IMR-90 (cell line): ENCODE results near the gene MEIOB. TPM values are rescaled to one million over a fixed set of nuclear protein-coding genes. Genes with fewer than 3 reads are reported as not detected.

Experiments used
- ATAC-seq: fragments of 200-7000 bp; cut with Tn5 transposase; 2 replicates; pipeline ENCODE4 v1.9.1; 2020; ENCODE audit warnings: low read depth, mild to moderate bottlenecking, moderate library complexity
- BruUV-seq: library from RNA; stranded (reverse); fragments of 400-500 nt; replicated peaks from 2 replicates; lab custom pipeline; 2021; lab: Mats Ljungman, UMichigan
- CTCF ChIA-PET: fragments of 300-600 bp; formaldehyde crosslinking; extraction: SDS; loops from one replicate; lab custom pipeline; 2021; ENCODE audit warnings: antibody characterized with exemption; lab: Yijun Ruan, JAX
- POLR2A ChIA-PET: fragments of 300-600 bp; sonication (Branson Sonifier 250); formaldehyde crosslinking; loops from one replicate; lab custom pipeline; 2022; ENCODE audit warnings: antibody characterized with exemption; ENCODE audit not compliant: unreplicated experiment; lab: Charles Lee
- DNase-seq: peaks from one replicate; pipeline ENCODE4 v3.0.0; 2013
- H2AFZ ChIP-seq: replicated peaks from 2 replicates; pipeline ENCODE3; 2013; ENCODE audit warnings: low read length, mild to moderate bottlenecking; ENCODE audit not compliant: poor library complexity
- H2AK5ac ChIP-seq: 2 replicates; pipeline ENCODE4 v1.6.1; 2013; ENCODE audit warnings: low read depth, low read length, inconsistent platforms
- H2AK9ac ChIP-seq: replicated peaks from 2 replicates; pipeline ENCODE3; 2013; ENCODE audit warnings: mild to moderate bottlenecking, low read depth, low read length, moderate library complexity; ENCODE audit not compliant: poor library complexity
- H2BK120ac ChIP-seq: 2 replicates; pipeline ENCODE4 v1.6.1; 2013; ENCODE audit warnings: low read depth, low read length, inconsistent platforms
- H2BK15ac ChIP-seq: 3 replicates; pipeline ENCODE4 v1.6.1; 2013; ENCODE audit warnings: low read depth, low read length, inconsistent platforms
- H2BK20ac ChIP-seq: 2 replicates; pipeline ENCODE4 v1.6.1; 2013; ENCODE audit warnings: low read depth, mild to moderate bottlenecking, inconsistent platforms, low read length, moderate library complexity
- H2BK5ac ChIP-seq: 2 replicates; pipeline ENCODE4 v1.6.1; 2013; ENCODE audit warnings: mild to moderate bottlenecking, low read depth, low read length, inconsistent platforms; ENCODE audit not compliant: poor library complexity, severe bottlenecking
- H3K14ac ChIP-seq: replicated peaks from 2 replicates; pipeline ENCODE4 v1.6.1; 2013; ENCODE audit warnings: low read depth, low read length, inconsistent platforms
- H3K18ac ChIP-seq: 2 replicates; pipeline ENCODE4 v1.6.1; 2013; ENCODE audit warnings: low read depth, low read length, control low read depth
- H3K23ac ChIP-seq: 2 replicates; pipeline ENCODE4 v1.6.1; 2013; ENCODE audit warnings: low read depth, low read length, inconsistent platforms
- H3K27ac ChIP-seq: 2 replicates; pipeline ENCODE4 v1.5.1; 2013; ENCODE audit warnings: mild to moderate bottlenecking, control low read depth, low read length; ENCODE audit not compliant: insufficient read depth
- H3K27me3 ChIP-seq: 2 replicates; pipeline ENCODE4 v1.6.1; 2013; ENCODE audit warnings: low read length; ENCODE audit not compliant: control insufficient read depth, insufficient read depth
- H3K36me3 ChIP-seq: 2 replicates; pipeline ENCODE4 v1.6.1; 2013; ENCODE audit warnings: low read length, mixed read lengths; ENCODE audit not compliant: control insufficient read depth, insufficient read depth
- H3K4ac ChIP-seq: 2 replicates; pipeline ENCODE4 v1.6.1; 2013; ENCODE audit warnings: low read depth, low read length, inconsistent platforms
- H3K4me1 ChIP-seq: 2 replicates; pipeline ENCODE4 v1.6.1; 2013; ENCODE audit warnings: low read length, mixed read lengths; ENCODE audit not compliant: control insufficient read depth, insufficient read depth
- H3K4me2 ChIP-seq: 2 replicates; pipeline ENCODE4 v1.6.1; 2013; ENCODE audit warnings: low read depth, mild to moderate bottlenecking, control low read depth, low read length, moderate library complexity
- H3K4me3 ChIP-seq: 2 replicates; pipeline ENCODE4 v1.5.1; 2013; ENCODE audit warnings: low read depth, mild to moderate bottlenecking, control low read depth, low read length, moderate library complexity; ENCODE audit not compliant: insufficient read depth
- H3K56ac ChIP-seq: 2 replicates; pipeline ENCODE4 v1.6.1; 2013; ENCODE audit warnings: low read length, inconsistent platforms; ENCODE audit not compliant: insufficient read depth; ENCODE audit errors: extremely low read depth
- H3K79me1 ChIP-seq, 2 experiments: 2 replicates each; pipeline ENCODE4 v1.6.1; 2013; ENCODE audit warnings: low read length in 2 of 2, inconsistent platforms in 1 of 2, low read depth in 1 of 2
- H3K9ac ChIP-seq: 2 replicates; pipeline ENCODE4 v1.6.1; 2013; ENCODE audit warnings: low read depth, low read length, control low read depth
- H3K9me1 ChIP-seq: 2 replicates; pipeline ENCODE4 v1.6.1; 2013; ENCODE audit warnings: low read length, inconsistent platforms; ENCODE audit not compliant: insufficient read depth
- H3K9me3 ChIP-seq: 2 replicates; pipeline ENCODE4 v1.6.1; 2013; ENCODE audit warnings: low read length; ENCODE audit not compliant: control insufficient read depth, insufficient read depth
- H4K20me1 ChIP-seq: 2 replicates; pipeline ENCODE4 v1.6.1; 2013; ENCODE audit warnings: low read length, inconsistent platforms; ENCODE audit not compliant: insufficient read depth
- H4K5ac ChIP-seq: 2 replicates; pipeline ENCODE4 v1.6.1; 2013; ENCODE audit warnings: mild to moderate bottlenecking, low read depth, low read length, control low read depth
- H4K8ac ChIP-seq, 2 experiments: 2 replicates each; pipeline ENCODE4 v1.6.1; 2013; ENCODE audit warnings: low read depth in 2 of 2, low read length in 2 of 2, control low read depth in 1 of 2, inconsistent platforms in 1 of 2
- H4K91ac ChIP-seq: 2 replicates; pipeline ENCODE4 v1.6.1; 2013; ENCODE audit warnings: low read depth, low read length, inconsistent platforms; ENCODE audit not compliant: insufficient read depth
- BHLHE40 ChIP-seq: fragments of 150-350 bp; IDR thresholded peaks from 2 replicates; pipeline ENCODE4 v1.6.1; 2016; ENCODE audit warnings: mild to moderate bottlenecking, low read depth, low read length
- CEBPB ChIP-seq: IDR thresholded peaks from 2 replicates; pipeline ENCODE4 v1.6.1; 2012; ENCODE audit warnings: low read depth, low read length, improper control_type of control experiment
- CHD1 ChIP-seq: IDR thresholded peaks from 2 replicates; pipeline ENCODE4 v1.6.1; 2012; ENCODE audit warnings: low read depth, low read length, improper control_type of control experiment
- ELK1 ChIP-seq: fragments of 150-350 bp; IDR thresholded peaks from 2 replicates; pipeline ENCODE4 v1.6.1; 2016; ENCODE audit warnings: low read depth, mild to moderate bottlenecking, low read length, moderate library complexity, borderline replicate concordance
- FOS ChIP-seq: fragments of 150-350 bp; IDR thresholded peaks from 2 replicates; pipeline ENCODE4 v1.6.1; 2016; ENCODE audit warnings: low read depth, low read length
- MAFK ChIP-seq: IDR thresholded peaks from 2 replicates; pipeline ENCODE4 v1.6.1; 2012; ENCODE audit warnings: low read depth, low read length, improper control_type of control experiment
- MAZ ChIP-seq: IDR thresholded peaks from 2 replicates; pipeline ENCODE4 v1.6.1; 2012; ENCODE audit warnings: low read depth, mild to moderate bottlenecking, low read length, improper control_type of control experiment, moderate library complexity, borderline replicate concordance
- MXI1 ChIP-seq: IDR thresholded peaks from 2 replicates; pipeline ENCODE4 v1.6.1; 2012; ENCODE audit warnings: low read depth, mild to moderate bottlenecking, low read length, moderate library complexity, borderline replicate concordance
- NFE2L2 ChIP-seq: fragments of 150-350 bp; IDR thresholded peaks from 2 replicates; pipeline ENCODE4 v1.6.1; 2016; ENCODE audit warnings: low read depth, mild to moderate bottlenecking, low read length
- POLR2A ChIP-seq: IDR thresholded peaks from 2 replicates; pipeline ENCODE4 v1.6.1; 2012; ENCODE audit warnings: mild to moderate bottlenecking, low read depth, low read length
- RAD21 ChIP-seq: IDR thresholded peaks from 2 replicates; pipeline ENCODE4 v1.6.1; 2012; ENCODE audit warnings: low read length, improper control_type of control experiment
- RCOR1 ChIP-seq: IDR thresholded peaks from 2 replicates; pipeline ENCODE4 v1.6.1; 2012; ENCODE audit warnings: mild to moderate bottlenecking, low read length, improper control_type of control experiment; ENCODE audit not compliant: insufficient replicate concordance
- RFX5 ChIP-seq: IDR thresholded peaks from 2 replicates; pipeline ENCODE4 v1.8.0; 2012; ENCODE audit warnings: low read depth, mild to moderate bottlenecking, low read length, moderate library complexity
- SMC3 ChIP-seq: fragments of 150-350 bp; IDR thresholded peaks from 2 replicates; pipeline ENCODE4 v1.6.1; 2016; ENCODE audit warnings: low read depth, mild to moderate bottlenecking, antibody characterized with exemption, low read length, moderate library complexity
- WGBS, 2 experiments: methylation state at CpG; one replicate each; pipeline versions ENCODE4 v1.1.5 to v1.1.7; 2013; ENCODE audit warnings: missing lambda C conversion rate in 2 of 2; ENCODE audit not compliant: insufficient read length in 1 of 2; ENCODE audit errors: extremely low coverage in 2 of 2; 5-methylcytosine and 5-hydroxymethylcytosine counted together
- dilution Hi-C: fragments of 300-500 bp; cut with HindIII; formaldehyde crosslinking; loops from one replicate; pipeline ENCODE4 v1.14.3; 2018; ENCODE audit warnings: low sequenced_read_pairs; ENCODE audit not compliant: unreplicated experiment
- in situ Hi-C: fragments of 300-500 bp; cut with MboI; formaldehyde crosslinking; loops from 3 replicates; pipeline ENCODE4 v1.14.3; 2019; ENCODE audit warnings: low sequenced_read_pairs, inconsistent platforms, mixed read lengths
- intact Hi-C: fragments of 100-400 bp; cut with micrococcal nuclease; formaldehyde crosslinking; loops from 2 replicates; pipeline ENCODE4 v1.10.0; 2022
- polyA plus RNA-seq, 3 experiments: library from polyadenylated mRNA; depleted of rRNA; stranded (reverse); fragments of >200 nt; gene quantifications; 2 replicates each; pipeline ENCODE4 v1.2.3, GENCODE V29; 2012; ENCODE audit warnings: low replicate concordance in 1 of 3
- total RNA-seq: library from RNA; depleted of rRNA; stranded (reverse); fragments of >200 nt; gene quantifications from 2 replicates; pipeline ENCODE4 v1.2.3, GENCODE V29; 2012
- TF ChIP-seq, protein P1 (sequence below): fragments of 150-350 bp; IDR thresholded peaks from 2 replicates; pipeline ENCODE4 v1.6.1; 2017; ENCODE audit warnings: mild to moderate bottlenecking, antibody characterized with exemption, low read length, low read depth
- TF ChIP-seq, protein P2 (sequence below): conservative IDR thresholded peaks from 2 replicates; pipeline ENCODE4 v1.5.1; 2012; ENCODE audit warnings: mild to moderate bottlenecking, low read depth, low read length, improper control_type of control experiment

Gene MEIOB
- total and polyA plus RNA-seq, 2 of the 4 experiments (the other 2 are of a cell fraction) = 0.14 TPM; not detected in 1

- Histone ChIP-seq H3K4me3 (no peak overlapping the region), H3K4ac (no peak overlapping the region), H3K14ac (no peak overlapping the region), H3K79me1 (no peaks in the 10 kb centered on the region), H4K20me1 (no peaks in the 10 kb centered on the region), H3K18ac (no peak overlapping the region), H3K23ac (no peak overlapping the region), H2BK15ac (no peak overlapping the region), H3K27me3 (peaks cover 87% of the 10 kb centered on the region), H4K91ac (no peak overlapping the region), H4K5ac (no peak overlapping the region), H3K4me1 (no peaks in the 10 kb centered on the region), H2BK20ac (no peak overlapping the region), H2AFZ (no peak overlapping the region), H2AK5ac (no peak overlapping the region), H2AK9ac (no peak overlapping the region), H3K4me2 (no peak overlapping the region), H3K27ac (no peak overlapping the region), H2BK120ac (no peak overlapping the region), H4K8ac (no peak overlapping the region), H3K9me3 (no peaks in the 10 kb centered on the region; the same call in 1 of the 2 replicates), H2BK5ac (no peak overlapping the region), H3K9ac (no peak overlapping the region), H3K56ac (no peak overlapping the region), H3K36me3 (no peaks in the 10 kb centered on the region), H3K9me1 (no peaks in the 10 kb centered on the region; the same call in 1 of the 2 replicates)
- ChIA-PET CTCF (no interaction called here), POLR2A (no interaction called here)
- dilution Hi-C loops (no loop called here), in situ Hi-C loops (no loop called here), intact Hi-C loops (no loop called here)
- ATAC-seq (no peak), DNase-seq (no peak)
- 2% methylated on average over 59 of the region's 81 CpGs; no CpG with 5 or more reads in 1 of the 2 experiments for WGBS, 2 experiments
- TF ChIP-seq CEBPB = no peak
- no peak for TF ChIP-seq MAZ
- TF ChIP-seq RAD21 = no peak
- no peak for TF ChIP-seq FOS
- TF ChIP-seq, protein P1, sequence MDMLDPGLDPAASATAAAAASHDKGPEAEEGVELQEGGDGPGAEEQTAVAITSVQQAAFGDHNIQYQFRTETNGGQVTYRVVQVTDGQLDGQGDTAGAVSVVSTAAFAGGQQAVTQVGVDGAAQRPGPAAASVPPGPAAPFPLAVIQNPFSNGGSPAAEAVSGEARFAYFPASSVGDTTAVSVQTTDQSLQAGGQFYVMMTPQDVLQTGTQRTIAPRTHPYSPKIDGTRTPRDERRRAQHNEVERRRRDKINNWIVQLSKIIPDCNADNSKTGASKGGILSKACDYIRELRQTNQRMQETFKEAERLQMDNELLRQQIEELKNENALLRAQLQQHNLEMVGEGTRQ = no peak
- no peak for TF ChIP-seq MAFK
- TF ChIP-seq SMC3 = no peak
- TF ChIP-seq, protein P2, sequence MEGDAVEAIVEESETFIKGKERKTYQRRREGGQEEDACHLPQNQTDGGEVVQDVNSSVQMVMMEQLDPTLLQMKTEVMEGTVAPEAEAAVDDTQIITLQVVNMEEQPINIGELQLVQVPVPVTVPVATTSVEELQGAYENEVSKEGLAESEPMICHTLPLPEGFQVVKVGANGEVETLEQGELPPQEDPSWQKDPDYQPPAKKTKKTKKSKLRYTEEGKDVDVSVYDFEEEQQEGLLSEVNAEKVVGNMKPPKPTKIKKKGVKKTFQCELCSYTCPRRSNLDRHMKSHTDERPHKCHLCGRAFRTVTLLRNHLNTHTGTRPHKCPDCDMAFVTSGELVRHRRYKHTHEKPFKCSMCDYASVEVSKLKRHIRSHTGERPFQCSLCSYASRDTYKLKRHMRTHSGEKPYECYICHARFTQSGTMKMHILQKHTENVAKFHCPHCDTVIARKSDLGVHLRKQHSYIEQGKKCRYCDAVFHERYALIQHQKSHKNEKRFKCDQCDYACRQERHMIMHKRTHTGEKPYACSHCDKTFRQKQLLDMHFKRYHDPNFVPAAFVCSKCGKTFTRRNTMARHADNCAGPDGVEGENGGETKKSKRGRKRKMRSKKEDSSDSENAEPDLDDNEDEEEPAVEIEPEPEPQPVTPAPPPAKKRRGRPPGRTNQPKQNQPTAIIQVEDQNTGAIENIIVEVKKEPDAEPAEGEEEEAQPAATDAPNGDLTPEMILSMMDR = no peak
- TF ChIP-seq POLR2A = no peak
- TF ChIP-seq BHLHE40 = no peak
- no peak for TF ChIP-seq CHD1
- no peak for TF ChIP-seq ELK1
- no peak for TF ChIP-seq MXI1
- no peak for TF ChIP-seq NFE2L2
- no peak for TF ChIP-seq RFX5
- no peak for TF ChIP-seq RCOR1
- BruUV-seq = no TSS peak
These were observed 45.8 kb upstream of the MEIOB start for GRCh38 chr16:1917665-1918350.
